Endothelial cell of umbilical vein (primary cell): ENCODE results near the gene ADRM1.

Experiments used
- CTCF ChIP-seq, 2 donors: IDR thresholded peaks; 1 replicate in 1 of 2; 2 replicates in 1 of 2; pipeline ENCODE4 v1.5.1; 2011; ENCODE audit warnings: low read length in 2 of 2, mild to moderate bottlenecking in 2 of 2, moderate library complexity in 2 of 2, control low read depth in 1 of 2, inconsistent platforms in 1 of 2, low read depth in 1 of 2; ENCODE audit not compliant: insufficient read depth in 1 of 2; ENCODE audit errors: extremely low read depth in 1 of 2
- EZH2 ChIP-seq: IDR thresholded peaks from 2 replicates; pipeline ENCODE4 v1.6.1; 2012; ENCODE audit warnings: borderline replicate concordance, low read depth, mild to moderate bottlenecking, moderate library complexity, low read length, inconsistent platforms; ENCODE audit not compliant: severe bottlenecking
- FOS ChIP-seq: IDR thresholded peaks from 2 replicates; pipeline ENCODE4 v1.6.1; 2011; ENCODE audit warnings: mild to moderate bottlenecking, low read length, moderate library complexity, borderline replicate concordance; ENCODE audit not compliant: insufficient read depth
- MAX ChIP-seq: IDR thresholded peaks from 2 replicates; pipeline ENCODE4 v1.6.1; 2011; ENCODE audit not compliant: insufficient read depth, insufficient read length
- POLR2A ChIP-seq: IDR thresholded peaks from 2 replicates; pipeline ENCODE4 v1.6.1; 2012; ENCODE audit warnings: low read depth, mild to moderate bottlenecking, control low read depth, low read length
- POLR2AphosphoS5 ChIP-seq: IDR thresholded peaks from 2 replicates; pipeline ENCODE4 v1.6.1; 2012; ENCODE audit warnings: low read depth, mild to moderate bottlenecking, control low read depth, low read length, moderate library complexity; ENCODE audit not compliant: insufficient read depth

- TF ChIP-seq POLR2A (no peak), CTCF (IDR thresholded peaks at IDR 0.05; ENCODE audit: extremely low read depth in 1 of 2, insufficient read depth in 1 of 2, low read depth in 1 of 2, low read length in 2 of 2) (no peak), EZH2 (no peak), POLR2AphosphoS5 (no peak), FOS (no peak), MAX (no peak)
Measured at GRCh38 chr20:62288535-62289105, 14.2 kb upstream of the ADRM1 start.
